Measurements from ENCODE around the gene CABCOCO1.
A peak's percentile ranks its signal among the peaks of the same experiment; 100 is the strongest.

The CABCOCO1 gene

GRCh38 chr10:61662794-61663259, at the start of gene CABCOCO1:
CABCOCO1 (plus strand) TSS chr10:61662929; CDS start chr10:61662973, 44 bp downstream.
- peak; percentile 82 for DNase-seq (ENCODE audit: low spot score)

DNA sequence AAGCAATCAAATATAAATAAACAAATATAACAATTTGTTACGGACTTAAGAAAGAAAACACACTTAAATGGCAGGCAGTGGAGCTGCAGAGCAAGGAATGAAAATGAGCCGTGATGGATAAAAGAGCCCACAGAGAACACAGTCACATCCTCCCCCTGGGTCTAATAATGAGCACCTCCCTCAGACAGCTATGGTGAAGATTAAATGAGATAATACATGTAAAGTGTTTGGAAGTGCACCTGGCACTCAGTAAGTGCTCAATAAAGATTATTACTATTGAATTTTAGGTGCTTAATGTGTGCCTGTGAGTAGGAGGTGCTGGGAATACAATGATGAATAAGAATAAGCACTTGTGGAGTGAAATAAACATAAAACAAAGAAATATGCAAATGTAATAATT, 49.1 kb upstream of the CABCOCO1 start:
- no peak for DNase-seq (ENCODE audit: low spot score)

DNA sequence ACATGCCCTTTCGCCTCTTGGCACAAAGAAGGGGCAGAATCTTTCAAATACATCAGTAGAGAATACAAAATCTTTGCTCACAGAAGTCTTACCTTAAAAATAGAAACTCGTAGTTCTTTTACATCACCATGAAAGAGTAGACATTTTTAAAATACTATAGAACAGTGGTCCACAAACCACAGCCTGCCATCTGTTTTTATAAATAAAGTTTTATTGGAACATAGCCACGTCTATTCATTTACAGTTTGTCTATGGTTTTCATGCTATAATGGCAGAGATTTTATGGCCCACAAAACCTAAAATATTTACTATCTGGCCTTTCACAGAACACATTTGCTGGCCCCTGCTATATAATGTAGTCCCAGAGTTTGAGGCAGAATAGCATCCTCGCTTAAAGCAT, 46.1 kb upstream of the CABCOCO1 start:
- no peak for DNase-seq (ENCODE audit: low spot score)

- DNase-seq (ENCODE audit: low spot score), result no peak
Measured at GRCh38 chr10:61617180-61617579, 45.5 kb upstream of the CABCOCO1 start.

- no peak for DNase-seq (ENCODE audit: low spot score)
Measured at GRCh38 chr10:61617586-61617985, 45.1 kb upstream of the CABCOCO1 start.

DNA sequence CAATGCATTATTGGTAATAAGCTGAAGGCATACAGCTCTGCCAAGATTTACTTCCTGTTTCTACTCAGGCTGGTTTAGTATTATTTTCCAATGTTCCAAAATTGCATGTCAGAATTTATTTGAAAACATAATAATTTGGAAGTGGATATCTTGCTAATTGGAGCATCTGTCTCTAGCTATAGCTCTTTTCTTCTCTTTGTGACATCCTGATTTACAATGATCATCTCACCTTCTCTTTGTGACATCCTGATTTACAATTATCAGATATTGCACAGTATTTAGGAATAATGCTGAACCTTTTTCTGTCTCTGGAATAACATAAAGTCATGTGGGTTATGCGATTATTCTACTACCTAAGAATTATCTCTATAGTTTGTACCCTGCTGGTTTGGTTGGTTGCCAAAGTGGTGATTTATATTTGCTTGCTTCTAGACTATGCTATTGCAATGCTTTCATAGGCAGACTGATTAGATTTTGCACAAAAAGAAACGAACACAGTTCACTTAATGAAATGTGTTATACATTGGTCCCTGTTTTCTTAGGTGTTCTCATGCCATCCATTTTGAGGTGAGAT, 44.3 kb upstream of the CABCOCO1 start:
- DNase-seq (ENCODE audit: low spot score), result no peak

- no peak for DNase-seq (ENCODE audit: low spot score)
Measured at GRCh38 chr10:61620506-61620905, 42.2 kb upstream of the CABCOCO1 start.

DNA sequence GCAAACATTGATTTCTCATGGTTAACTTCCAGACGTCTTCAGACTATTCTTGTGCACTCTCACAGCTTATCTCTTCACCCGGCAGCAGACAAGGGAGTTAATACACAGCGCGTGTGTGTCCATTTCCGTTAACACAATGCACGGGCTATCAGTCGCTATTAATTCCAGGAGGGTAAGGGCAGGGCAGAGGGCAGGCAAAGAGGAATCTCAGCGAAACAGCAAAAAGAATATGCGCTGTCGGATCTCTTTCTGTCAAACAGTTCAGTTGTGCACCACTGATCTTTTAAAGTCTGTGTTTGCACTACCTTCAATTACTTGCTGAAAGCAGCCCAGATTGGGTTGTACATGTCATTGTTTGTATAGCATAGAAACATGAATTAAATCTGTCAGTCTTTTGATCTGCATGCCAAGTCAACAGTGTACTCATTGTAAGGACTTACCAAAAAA, 41.1 kb upstream of the CABCOCO1 start:
- DNase-seq (ENCODE audit: low spot score), result no peak

GRCh38 chr10:61623161-61623560, 39.6 kb upstream of the CABCOCO1 start:
- DNase-seq (ENCODE audit: low spot score), result peak; percentile 70

GRCh38 chr10:61626209-61626608, 36.5 kb upstream of the CABCOCO1 start:
- DNase-seq (ENCODE audit: low spot score), result no peak

- DNase-seq (ENCODE audit: low spot score), result no peak
Measured at GRCh38 chr10:61627266-61627665, 35.5 kb upstream of the CABCOCO1 start.

DNA sequence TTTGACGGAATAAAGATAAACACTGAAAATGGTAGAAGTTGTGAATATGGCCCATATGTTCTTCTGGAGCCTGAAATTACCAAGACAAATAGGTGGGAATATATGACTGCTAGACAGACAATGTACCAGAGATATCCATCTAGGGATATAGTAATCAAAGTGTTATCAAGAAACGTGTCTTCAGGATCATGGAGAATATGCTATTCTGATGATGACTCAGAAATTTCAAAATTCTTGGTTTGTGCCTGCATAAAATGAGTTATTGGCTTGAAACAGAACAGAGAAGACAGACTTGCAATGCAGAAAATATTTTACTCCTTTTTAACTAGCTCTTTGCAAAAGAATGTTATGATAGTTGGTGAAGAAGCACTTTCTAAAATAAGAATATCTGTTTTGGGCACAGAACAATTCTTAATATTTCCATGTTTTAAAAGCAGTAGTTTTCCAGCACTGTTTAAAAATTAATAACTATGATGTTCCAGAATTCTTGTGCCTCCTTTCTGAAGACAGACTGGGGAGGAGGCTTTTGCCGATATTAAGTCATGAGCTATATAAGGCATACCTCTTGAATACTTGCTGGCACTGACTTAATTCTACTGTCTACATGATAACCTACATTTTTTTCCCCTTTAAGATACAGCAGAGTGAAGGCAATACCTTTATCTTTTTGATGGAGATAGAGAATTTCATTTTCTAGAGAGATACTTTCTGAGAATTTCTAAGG, 34.4 kb upstream of the CABCOCO1 start:
- DNase-seq (ENCODE audit: low spot score), result peak; percentile 39

GRCh38 chr10:61628875-61629513, 33.7 kb upstream of the CABCOCO1 start:
- DNase-seq (ENCODE audit: low spot score), result no peak

GRCh38 chr10:61629576-61629975, 33.2 kb upstream of the CABCOCO1 start:
- no peak for DNase-seq (ENCODE audit: low spot score)

DNA sequence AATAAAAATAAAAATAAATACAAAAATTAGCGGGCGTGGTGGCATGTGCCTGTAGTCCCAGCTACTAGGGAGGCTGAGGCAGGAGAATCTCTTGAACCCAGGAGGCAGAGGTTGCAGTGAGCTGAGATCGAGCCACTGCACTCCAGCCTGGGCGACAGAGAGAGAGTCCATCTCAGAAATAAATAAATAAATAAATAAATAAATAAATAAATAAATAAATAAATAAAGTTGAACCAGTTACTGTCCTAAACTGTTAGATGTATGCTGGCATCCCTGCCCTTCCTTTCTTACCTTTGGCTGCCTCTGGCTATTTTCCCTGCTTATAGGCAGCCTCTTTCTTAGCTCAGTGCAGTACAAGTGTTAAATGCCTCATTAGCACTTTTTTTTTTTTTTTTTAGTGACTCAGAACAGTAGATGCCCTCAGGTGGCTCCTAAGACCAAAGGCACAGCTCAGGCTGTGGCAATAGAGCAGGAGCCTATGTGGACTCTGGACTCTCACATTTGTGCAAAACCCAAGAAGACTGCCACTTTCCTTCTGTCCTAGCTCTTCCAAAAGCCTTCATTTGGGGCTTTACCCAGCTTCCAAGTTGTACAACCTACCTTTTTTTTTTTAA, 30.6 kb upstream of the CABCOCO1 start:
- DNase-seq (ENCODE audit: low spot score), result no peak

- no peak for DNase-seq (ENCODE audit: low spot score)
Measured at GRCh38 chr10:61633665-61634064, 29.1 kb upstream of the CABCOCO1 start.

- DNase-seq (ENCODE audit: low spot score), result no peak
Measured at GRCh38 chr10:61634746-61635145, 28.0 kb upstream of the CABCOCO1 start.

- DNase-seq (ENCODE audit: low spot score), result no peak
Measured at GRCh38 chr10:61635471-61635870, 27.3 kb upstream of the CABCOCO1 start.

- no peak for DNase-seq (ENCODE audit: low spot score)
Measured at GRCh38 chr10:61635932-61636331, 26.8 kb upstream of the CABCOCO1 start.

GRCh38 chr10:61639952-61640351, 22.8 kb upstream of the CABCOCO1 start:
- no peak for DNase-seq (ENCODE audit: low spot score)

DNA sequence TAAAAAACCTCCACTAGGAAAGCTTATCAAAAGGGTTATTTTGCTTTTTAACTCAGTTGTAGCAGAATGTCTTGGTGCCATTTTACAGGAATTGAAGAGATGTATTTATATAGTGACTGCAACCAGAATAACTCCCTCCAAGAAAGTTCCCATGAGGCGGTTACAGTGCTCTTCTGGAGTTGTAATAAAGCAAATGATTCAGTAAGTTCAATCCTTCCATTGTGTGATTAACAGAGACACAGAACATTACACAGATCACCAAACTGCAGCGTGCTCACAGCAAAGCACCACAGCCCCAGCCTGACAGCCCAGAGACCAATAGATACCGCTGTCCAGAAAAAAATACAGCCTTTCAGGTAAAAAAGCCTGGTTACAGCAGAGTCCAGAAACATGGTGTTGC, 21.9 kb upstream of the CABCOCO1 start:
- DNase-seq (ENCODE audit: low spot score), result no peak

GRCh38 chr10:61642150-61642571, 20.6 kb upstream of the CABCOCO1 start:
- DNase-seq (ENCODE audit: low spot score), result no peak

DNA sequence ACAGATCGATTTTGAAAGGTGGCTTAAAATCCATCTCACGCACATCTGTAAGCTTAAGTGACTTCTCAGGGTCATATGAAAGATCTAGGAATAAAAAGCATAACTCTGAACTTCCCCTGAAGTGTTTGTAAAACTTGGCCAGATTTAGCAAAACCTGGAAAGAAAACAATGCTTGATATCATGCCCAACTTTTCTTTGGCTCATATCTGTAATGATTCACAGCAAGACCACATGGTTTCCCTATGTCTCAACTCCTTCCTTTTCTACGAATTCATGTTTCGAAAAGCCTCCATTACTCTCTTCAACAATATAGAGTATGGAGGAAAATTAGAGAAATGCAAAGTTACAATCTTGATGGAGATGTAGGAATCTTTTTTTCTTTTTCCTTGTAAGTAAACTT, 20.1 kb upstream of the CABCOCO1 start:
- no peak for DNase-seq (ENCODE audit: low spot score)

All from putamen (tissue), 1 donor.